Osteocyte (in vitro differentiated cells): ENCODE results near the gene PBX2. TPM values are rescaled to one million over a fixed set of nuclear protein-coding genes. Genes with fewer than 3 reads are reported as not detected.

ENCODE experiments used
- DNase-seq: peaks from one replicate; pipeline ENCODE4 v3.0.0; 2021; ENCODE audit warnings: mixed read lengths; ENCODE audit not compliant: unreplicated experiment; ENCODE audit errors: extremely low spot score
- H3K27ac Mint-ChIP-seq: one replicate; pipeline ENCODE4 v1.8.0; 2021; ENCODE audit warnings: mild to moderate bottlenecking, mixed read lengths; ENCODE audit not compliant: unreplicated experiment
- H3K27me3 Mint-ChIP-seq: one replicate; pipeline ENCODE4 v1.8.0; 2021; ENCODE audit warnings: mixed read lengths; ENCODE audit not compliant: unreplicated experiment
- H3K36me3 Mint-ChIP-seq: one replicate; pipeline ENCODE4 v1.8.0; 2021; ENCODE audit warnings: mixed read lengths; ENCODE audit not compliant: unreplicated experiment
- H3K4me1 Mint-ChIP-seq: one replicate; pipeline ENCODE4 v1.8.0; 2021; ENCODE audit warnings: mixed read lengths; ENCODE audit not compliant: unreplicated experiment
- H3K4me3 Mint-ChIP-seq: one replicate; pipeline ENCODE4 v1.8.0; 2021; ENCODE audit warnings: mild to moderate bottlenecking, moderate library complexity, mixed read lengths; ENCODE audit not compliant: unreplicated experiment
- H3K9me3 Mint-ChIP-seq: one replicate; pipeline ENCODE4 v1.8.0; 2021; ENCODE audit warnings: mixed read lengths; ENCODE audit not compliant: unreplicated experiment
- total RNA-seq: library from RNA; stranded (reverse); gene quantifications from 2 replicates; pipeline ENCODE4 v1.2.1, GENCODE V29; 2021
- TF ChIP-seq, protein P1 (sequence below): fragments of 200-600 bp; sonication (generic); IDR thresholded peaks from 2 replicates; pipeline ENCODE4 v1.5.0; 2021; ENCODE audit warnings: antibody characterized with exemption, mild to moderate bottlenecking, moderate library complexity

Gene PBX2
- total RNA-seq, 1 donor from 2014 or later, result 77.1 TPM

DNA sequence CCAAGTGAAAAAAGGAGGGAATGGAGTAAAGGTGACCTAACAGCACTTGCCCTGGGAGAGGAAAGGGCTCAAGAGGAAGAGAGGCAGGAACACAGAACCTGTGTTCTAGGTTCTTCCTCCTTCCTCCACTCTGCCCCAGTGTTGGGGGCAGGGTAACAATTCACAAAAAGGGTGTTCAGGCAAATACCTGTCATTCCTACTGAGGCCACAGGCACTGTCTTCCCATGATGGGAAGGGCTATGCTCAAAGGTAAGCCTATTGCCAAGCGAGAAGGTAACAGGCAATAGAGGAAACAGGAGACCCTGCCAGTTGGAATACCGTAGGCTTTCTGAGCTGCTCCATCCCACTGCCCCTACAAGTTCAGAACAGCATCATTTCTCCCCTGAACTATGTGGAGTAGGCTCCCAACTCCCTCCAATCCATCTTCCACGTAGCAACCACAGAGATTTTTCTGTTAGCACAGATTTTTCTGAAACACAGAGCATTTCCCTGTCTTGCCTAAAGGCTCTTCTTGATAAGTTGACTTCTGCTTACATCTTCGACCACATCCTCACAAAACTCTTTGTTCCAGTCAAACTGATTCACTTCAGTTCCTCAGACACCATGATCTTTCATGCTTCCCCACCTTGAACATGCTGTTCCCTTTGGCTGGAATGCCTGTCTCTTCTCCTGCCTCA is 16.8 kb downstream of the PBX2 start:
- H3K27me3 Mint-ChIP-seq, result no peaks in the 10 kb centered on the region
- peaks cover 35% of the 10 kb centered on the region for H3K4me1 Mint-ChIP-seq
- DNase-seq, result no peak
- TF ChIP-seq, protein P1, sequence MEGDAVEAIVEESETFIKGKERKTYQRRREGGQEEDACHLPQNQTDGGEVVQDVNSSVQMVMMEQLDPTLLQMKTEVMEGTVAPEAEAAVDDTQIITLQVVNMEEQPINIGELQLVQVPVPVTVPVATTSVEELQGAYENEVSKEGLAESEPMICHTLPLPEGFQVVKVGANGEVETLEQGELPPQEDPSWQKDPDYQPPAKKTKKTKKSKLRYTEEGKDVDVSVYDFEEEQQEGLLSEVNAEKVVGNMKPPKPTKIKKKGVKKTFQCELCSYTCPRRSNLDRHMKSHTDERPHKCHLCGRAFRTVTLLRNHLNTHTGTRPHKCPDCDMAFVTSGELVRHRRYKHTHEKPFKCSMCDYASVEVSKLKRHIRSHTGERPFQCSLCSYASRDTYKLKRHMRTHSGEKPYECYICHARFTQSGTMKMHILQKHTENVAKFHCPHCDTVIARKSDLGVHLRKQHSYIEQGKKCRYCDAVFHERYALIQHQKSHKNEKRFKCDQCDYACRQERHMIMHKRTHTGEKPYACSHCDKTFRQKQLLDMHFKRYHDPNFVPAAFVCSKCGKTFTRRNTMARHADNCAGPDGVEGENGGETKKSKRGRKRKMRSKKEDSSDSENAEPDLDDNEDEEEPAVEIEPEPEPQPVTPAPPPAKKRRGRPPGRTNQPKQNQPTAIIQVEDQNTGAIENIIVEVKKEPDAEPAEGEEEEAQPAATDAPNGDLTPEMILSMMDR, result no peak
- no peaks in the 10 kb centered on the region for H3K9me3 Mint-ChIP-seq
- H3K27ac Mint-ChIP-seq, result peak overlapping the region; percentile 0
- H3K36me3 Mint-ChIP-seq, result peaks cover 25% of the 10 kb centered on the region
- no peak overlapping the region for H3K4me3 Mint-ChIP-seq

DNA sequence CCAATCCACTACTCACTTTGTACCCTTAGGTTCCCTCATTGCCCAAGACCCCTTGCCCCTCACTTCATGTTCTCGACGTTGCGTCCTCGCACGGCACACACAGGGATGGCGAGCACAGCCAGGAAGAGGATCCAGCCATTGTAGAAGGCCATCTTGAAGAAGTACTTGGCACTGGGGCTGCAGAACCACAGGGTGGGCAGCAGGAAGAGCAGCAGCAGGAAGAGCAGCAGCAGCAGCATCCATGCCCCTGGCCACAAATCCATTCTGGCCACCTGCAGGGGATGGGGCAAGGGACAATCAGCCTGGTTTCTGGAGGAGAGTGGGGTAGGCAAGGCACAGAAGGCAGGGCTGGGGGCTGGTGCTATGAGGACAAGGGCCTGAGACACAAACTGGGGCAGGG is 18.8 kb downstream of the PBX2 start:
- H3K4me3 Mint-ChIP-seq, result no peak overlapping the region
- H3K27ac Mint-ChIP-seq, result no peak overlapping the region
- H3K36me3 Mint-ChIP-seq, result peaks cover 36% of the 10 kb centered on the region
- TF ChIP-seq, protein P1, result no peak
- H3K27me3 Mint-ChIP-seq, result no peaks in the 10 kb centered on the region
- DNase-seq, result no peak
- H3K9me3 Mint-ChIP-seq, result no peaks in the 10 kb centered on the region
- H3K4me1 Mint-ChIP-seq, result peaks cover 26% of the 10 kb centered on the region

DNA sequence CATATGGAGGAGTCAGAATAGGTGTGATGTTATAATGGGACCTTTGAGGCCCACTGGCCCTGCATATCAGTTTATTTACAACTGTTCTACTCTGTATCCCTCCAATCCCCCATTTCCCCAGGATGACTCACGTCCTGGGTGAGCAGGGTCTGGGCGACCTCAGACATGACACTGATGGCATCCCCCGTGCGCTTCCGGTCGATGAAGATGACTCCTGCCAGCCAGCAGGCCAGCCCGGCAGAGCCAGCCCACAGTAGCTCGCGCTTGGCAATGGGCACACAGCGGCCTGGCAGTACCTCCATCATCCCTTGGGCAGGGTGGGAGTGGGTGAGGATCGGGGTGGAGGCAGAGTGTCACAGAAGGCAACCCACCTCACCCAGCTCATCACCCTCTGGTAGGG is 19.7 kb downstream of the PBX2 start:
- Mint-ChIP-seq H3K4me1 (peaks cover 23% of the 10 kb centered on the region), H3K4me3 (no peak overlapping the region), H3K27ac (no peak overlapping the region), H3K27me3 (no peaks in the 10 kb centered on the region), H3K36me3 (peaks cover 38% of the 10 kb centered on the region), H3K9me3 (no peaks in the 10 kb centered on the region)
- no peak for DNase-seq
- TF ChIP-seq, protein P1, result no peak

DNA sequence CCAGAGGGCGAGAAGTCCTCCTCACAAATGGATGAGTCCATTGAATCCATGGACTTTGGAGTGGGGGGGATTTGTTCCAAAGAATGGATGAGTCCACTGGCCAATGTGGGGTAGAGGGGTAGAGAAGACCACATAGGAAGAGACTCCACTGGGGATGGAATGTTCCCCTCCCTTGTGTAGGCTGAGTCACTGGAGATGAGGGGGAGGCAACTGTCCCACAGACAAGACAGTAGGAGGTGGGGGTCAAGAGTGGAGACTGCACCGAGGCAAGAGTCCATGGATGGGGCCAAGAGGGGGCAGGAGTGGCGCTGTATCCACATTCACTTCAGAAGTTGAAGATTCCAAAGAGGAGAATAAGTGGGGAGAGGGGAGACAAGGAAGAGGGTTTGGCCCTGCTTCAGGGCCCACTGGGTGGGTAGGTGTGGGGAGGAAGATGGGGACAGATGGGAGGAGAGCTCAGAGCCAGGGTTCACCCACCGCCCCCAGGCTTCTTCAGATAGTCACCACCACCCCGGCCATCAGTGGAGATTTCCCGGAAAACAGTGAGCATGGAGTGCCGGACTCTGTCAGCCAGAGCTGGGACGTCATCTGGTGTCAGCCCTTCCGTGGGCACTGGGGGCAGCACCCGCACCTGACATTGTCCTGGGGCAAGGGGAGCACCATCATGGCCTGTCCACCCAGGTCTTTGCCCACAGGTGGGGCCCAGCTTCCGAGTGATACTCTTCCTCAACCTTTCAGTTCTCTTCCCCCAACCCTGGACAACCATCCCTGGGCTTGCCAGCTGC is 21.0 kb downstream of the PBX2 start:
- no peaks in the 10 kb centered on the region for H3K9me3 Mint-ChIP-seq
- H3K4me3 Mint-ChIP-seq, result no peak overlapping the region
- peaks cover 42% of the 10 kb centered on the region for H3K36me3 Mint-ChIP-seq
- DNase-seq, result no peak
- peaks cover 12% of the 10 kb centered on the region for H3K4me1 Mint-ChIP-seq
- TF ChIP-seq, protein P1, result no peak
- H3K27ac Mint-ChIP-seq, result peak overlapping the region; percentile 4
- no peaks in the 10 kb centered on the region for H3K27me3 Mint-ChIP-seq

DNA sequence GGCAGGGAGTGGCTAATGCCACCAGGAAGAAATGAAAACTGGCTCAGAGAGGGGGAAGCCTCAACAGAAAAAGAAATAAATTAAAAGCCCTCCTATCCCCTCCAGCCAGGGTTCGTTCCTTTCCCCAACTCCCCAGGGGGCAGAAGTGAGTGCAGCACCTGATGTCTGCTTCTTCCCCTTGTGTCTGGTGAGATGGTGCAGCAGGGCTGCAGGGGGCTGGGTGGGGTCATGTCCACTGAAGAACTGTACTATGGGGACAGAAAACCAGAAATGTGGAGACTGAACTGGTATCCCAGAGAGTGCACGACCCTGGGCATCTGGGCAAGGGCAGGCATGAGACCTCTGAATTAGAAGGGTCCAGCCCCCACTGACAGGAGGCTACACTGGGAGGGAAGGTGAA is 21.7 kb downstream of the PBX2 start:
- Mint-ChIP-seq H3K36me3 (peaks cover 42% of the 10 kb centered on the region), H3K27ac (peak overlapping the region; percentile 35), H3K4me1 (peaks cover 7% of the 10 kb centered on the region), H3K9me3 (no peaks in the 10 kb centered on the region), H3K4me3 (no peak overlapping the region), H3K27me3 (no peaks in the 10 kb centered on the region)
- TF ChIP-seq, protein P1, result no peak
- no peak for DNase-seq
